GM12864 (cell line): Measurements from ENCODE around the gene ATF3.

Experiments used
- DNase-seq: peaks from one replicate; pipeline ENCODE4 v3.0.0-alpha.2; 2011; ENCODE audit warnings: low read depth
- H3K4me3 ChIP-seq: 2 replicates; pipeline ENCODE4 v1.5.1; 2011; ENCODE audit warnings: mild to moderate bottlenecking, low read depth, low read length, control low read depth
- CTCF ChIP-seq: IDR thresholded peaks from 2 replicates; pipeline ENCODE4 v1.5.1; 2011; ENCODE audit warnings: low read depth, mild to moderate bottlenecking, moderate library complexity, low read length, control low read depth, inconsistent platforms; ENCODE audit errors: missing control alignments

Gene ATF3

GRCh38 chr1:212645546-212646543, 37.3 kb downstream of the ATF3 start:
- TF ChIP-seq CTCF = no peak
- no peak overlapping the region for H3K4me3 ChIP-seq
- DNase-seq = no peak

GRCh38 chr1:212646588-212646987, 38.0 kb downstream of the ATF3 start:
- no peak overlapping the region for H3K4me3 ChIP-seq
- DNase-seq = no peak
- no peak for TF ChIP-seq CTCF

GRCh38 chr1:212647004-212647403, 38.4 kb downstream of the ATF3 start:
- no peak for DNase-seq
- TF ChIP-seq CTCF = no peak
- no peak overlapping the region for H3K4me3 ChIP-seq

GRCh38 chr1:212648431-212648830, 39.9 kb downstream of the ATF3 start:
- no peak for TF ChIP-seq CTCF
- no peak for DNase-seq
- H3K4me3 ChIP-seq = no peak overlapping the region

- DNase-seq = no peak
- no peak for TF ChIP-seq CTCF
Observed at GRCh38 chr1:212649020-212649419, 40.5 kb downstream of the ATF3 start.

GRCh38 chr1:212650228-212650627, 41.7 kb downstream of the ATF3 start:
- no peak overlapping the region for H3K4me3 ChIP-seq
- TF ChIP-seq CTCF = no peak
- DNase-seq = no peak

More at GRCh38 chr1:212649020-212649419, 40.5 kb downstream of the ATF3 start:
- H3K4me3 ChIP-seq = no peak overlapping the region
